GM06990 (cell line): ENCODE measurements around the gene PRPS1.
"Not testable (repeated sequence)": the region's sequence is repeated elsewhere in the genome, so short reads cannot be mapped to it uniquely, and the experiment has no call there.

Source experiments
- DNase-seq: peaks from one replicate; pipeline ENCODE4 v3.0.0-alpha.2; 2011; ENCODE audit not compliant: insufficient read length; ENCODE audit errors: extremely low read depth
- H3K27me3 ChIP-seq: replicated peaks from 2 replicates; pipeline ENCODE4 v1.6.0; 2011; ENCODE audit warnings: low read length; ENCODE audit not compliant: control insufficient read depth, insufficient read depth
- H3K36me3 ChIP-seq: 2 replicates; pipeline ENCODE4 v1.5.1; 2011; ENCODE audit warnings: low read length; ENCODE audit not compliant: control insufficient read depth, insufficient read depth
- H3K4me3 ChIP-seq: replicated peaks from 2 replicates; pipeline ENCODE4 v1.5.1; 2011; ENCODE audit warnings: low read depth, mild to moderate bottlenecking, control low read depth, low read length
- CTCF ChIP-seq: IDR thresholded peaks from 2 replicates; pipeline ENCODE4 v1.5.1; 2011; ENCODE audit warnings: low read length, control low read depth, mild to moderate bottlenecking, inconsistent platforms; ENCODE audit not compliant: insufficient read depth, poor library complexity, severe bottlenecking

PRPS1 gene

GRCh38 chrX:107603429-107604159, 24.7 kb upstream of the PRPS1 start:
- no peak for TF ChIP-seq CTCF
- DNase-seq: no peak
- H3K27me3 ChIP-seq: no peaks in the 10 kb centered on the region
- no peaks in the 10 kb centered on the region for H3K36me3 ChIP-seq
- H3K4me3 ChIP-seq: no peak overlapping the region

DNA sequence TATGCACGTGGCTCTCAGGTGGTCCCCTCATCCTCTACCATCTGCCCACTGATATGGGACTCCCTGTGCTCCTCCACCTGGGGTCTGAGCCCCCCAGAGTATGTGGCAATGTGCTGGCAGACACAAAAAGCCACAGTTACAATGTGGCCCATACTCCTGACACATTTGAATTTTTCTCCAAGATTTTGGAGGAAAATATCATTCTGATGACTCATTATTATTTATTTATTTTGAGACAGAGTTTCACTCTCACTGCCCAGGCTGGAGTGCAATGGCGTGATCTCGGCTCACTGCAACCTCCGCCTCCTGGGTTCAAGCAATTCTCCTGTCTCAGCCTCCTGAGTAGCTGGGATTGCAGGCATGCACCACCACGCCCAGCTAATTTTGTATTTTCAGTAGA, 19.2 kb upstream of the PRPS1 start:
- DNase-seq, H3K36me3 ChIP-seq, H3K27me3 ChIP-seq, H3K4me3 ChIP-seq: not testable (repeated sequence)

DNA sequence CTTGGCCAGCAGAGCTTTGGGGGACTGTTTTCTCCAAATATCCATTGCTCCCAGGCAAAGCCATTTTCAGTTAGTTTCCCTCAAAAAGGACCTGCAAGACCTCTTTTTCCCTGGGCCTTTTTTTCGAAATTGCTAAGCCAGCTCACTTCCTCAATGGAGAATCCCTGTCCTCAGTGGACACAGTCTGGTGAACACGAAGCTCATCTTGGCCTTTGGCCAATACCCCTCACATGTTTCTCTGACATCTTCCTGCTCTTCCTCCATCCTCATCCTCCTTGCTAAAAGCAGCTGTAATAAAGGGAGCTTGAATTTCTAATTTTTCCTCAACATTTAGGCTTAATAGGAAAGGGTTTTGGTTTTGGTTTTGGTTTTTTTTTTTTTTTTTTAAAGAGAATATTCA, 17.6 kb upstream of the PRPS1 start:
- Histone ChIP-seq H3K4me3 (no peak overlapping the region), H3K36me3 (no peaks in the 10 kb centered on the region), H3K27me3 (no peaks in the 10 kb centered on the region)
- DNase-seq: no peak
- TF ChIP-seq CTCF: no peak

GRCh38 chrX:107619885-107620322, 8.4 kb upstream of the PRPS1 start:
- no peak for DNase-seq
- Histone ChIP-seq H3K27me3 (no peaks in the 10 kb centered on the region), H3K4me3 (no peak overlapping the region), H3K36me3 (no peaks in the 10 kb centered on the region)
- no peak for TF ChIP-seq CTCF

DNA sequence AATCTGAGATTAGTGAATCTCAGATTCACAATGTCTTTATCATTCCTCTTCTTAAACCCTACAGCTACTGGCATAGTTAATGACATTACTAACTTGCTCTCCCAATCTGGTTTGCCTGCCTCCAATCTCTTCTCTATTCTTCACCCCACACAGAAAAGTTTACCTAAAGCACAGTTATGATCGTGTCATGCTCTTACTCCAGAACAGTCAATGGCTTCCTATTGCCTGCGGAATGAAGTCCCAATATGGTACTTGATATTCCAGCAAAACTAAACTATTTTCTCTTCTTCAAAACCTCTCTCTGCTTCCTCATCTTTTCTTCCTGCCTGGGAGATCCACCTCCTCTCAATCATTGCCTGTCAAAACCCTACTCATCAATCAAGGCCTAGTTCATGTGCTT, 3.4 kb upstream of the PRPS1 start:
- no peak for TF ChIP-seq CTCF
- Histone ChIP-seq H3K4me3 (no peak overlapping the region), H3K36me3 (no peaks in the 10 kb centered on the region), H3K27me3 (no peaks in the 10 kb centered on the region)
- no peak for DNase-seq

DNA sequence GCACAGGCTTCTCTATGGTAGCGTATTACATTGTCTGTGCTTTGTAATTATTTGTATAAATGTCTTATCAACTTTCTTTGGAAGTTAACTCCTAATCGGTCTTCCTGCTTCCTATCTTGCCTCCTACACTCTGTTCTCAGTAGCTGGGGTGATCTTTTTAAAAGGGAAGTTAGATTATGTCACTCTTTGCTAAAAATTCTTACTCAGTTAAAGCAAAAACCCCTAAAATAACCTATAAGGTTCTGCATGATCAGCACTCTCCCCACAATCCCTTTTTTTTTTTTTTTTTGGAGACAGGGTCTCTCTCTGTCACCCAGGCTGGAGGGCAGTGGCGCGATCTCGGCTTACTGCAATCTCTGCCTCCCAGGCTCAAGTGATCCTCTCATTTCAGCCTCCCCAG, 2.6 kb upstream of the PRPS1 start:
- no peak for DNase-seq
- Histone ChIP-seq H3K4me3 (no peak overlapping the region), H3K27me3 (no peaks in the 10 kb centered on the region), H3K36me3 (no peaks in the 10 kb centered on the region)
- TF ChIP-seq CTCF: no peak
